Measurements from ENCODE around the gene PRAF2.

Gene PRAF2

DNA sequence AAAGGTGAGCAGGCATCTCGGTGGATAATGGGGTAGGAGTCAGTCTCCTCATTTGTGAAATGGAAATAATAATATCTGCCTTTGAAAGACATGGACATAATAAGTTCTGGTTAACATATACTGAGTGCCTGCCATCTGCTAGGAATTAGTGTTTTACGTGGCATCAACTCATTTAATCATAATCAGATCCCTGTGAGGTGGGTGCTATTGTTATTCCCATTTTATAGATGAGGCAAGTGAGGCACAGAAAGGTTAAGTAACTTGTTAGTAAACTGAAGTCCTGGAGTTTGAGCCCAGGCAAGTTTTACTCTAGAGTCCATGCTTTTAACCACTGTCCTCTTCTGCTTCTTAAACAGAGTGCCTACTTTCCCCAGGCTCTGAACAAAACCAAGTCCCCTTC lies 7.5 kb downstream of the PRAF2 start:
- DNase-seq = no peak
- no peak overlapping the region for H3K27ac ChIP-seq
- TF ChIP-seq, protein P1, sequence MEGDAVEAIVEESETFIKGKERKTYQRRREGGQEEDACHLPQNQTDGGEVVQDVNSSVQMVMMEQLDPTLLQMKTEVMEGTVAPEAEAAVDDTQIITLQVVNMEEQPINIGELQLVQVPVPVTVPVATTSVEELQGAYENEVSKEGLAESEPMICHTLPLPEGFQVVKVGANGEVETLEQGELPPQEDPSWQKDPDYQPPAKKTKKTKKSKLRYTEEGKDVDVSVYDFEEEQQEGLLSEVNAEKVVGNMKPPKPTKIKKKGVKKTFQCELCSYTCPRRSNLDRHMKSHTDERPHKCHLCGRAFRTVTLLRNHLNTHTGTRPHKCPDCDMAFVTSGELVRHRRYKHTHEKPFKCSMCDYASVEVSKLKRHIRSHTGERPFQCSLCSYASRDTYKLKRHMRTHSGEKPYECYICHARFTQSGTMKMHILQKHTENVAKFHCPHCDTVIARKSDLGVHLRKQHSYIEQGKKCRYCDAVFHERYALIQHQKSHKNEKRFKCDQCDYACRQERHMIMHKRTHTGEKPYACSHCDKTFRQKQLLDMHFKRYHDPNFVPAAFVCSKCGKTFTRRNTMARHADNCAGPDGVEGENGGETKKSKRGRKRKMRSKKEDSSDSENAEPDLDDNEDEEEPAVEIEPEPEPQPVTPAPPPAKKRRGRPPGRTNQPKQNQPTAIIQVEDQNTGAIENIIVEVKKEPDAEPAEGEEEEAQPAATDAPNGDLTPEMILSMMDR (IDR thresholded peaks at IDR 0.05; ENCODE audit: low read depth, low read length, missing control alignments) = no peak
- in situ Hi-C loops (cut with HindIII; ENCODE audit: low pct_ligation_motif_present, low sequenced_read_pairs) = no loop called here
- H3K27me3 ChIP-seq (replicated peaks) = no peaks in the 10 kb centered on the region
- no peak overlapping the region for H3K4me3 ChIP-seq (ENCODE audit: low read depth, low read length)
- no peaks in the 10 kb centered on the region for H3K36me3 ChIP-seq (replicated peaks)

DNA sequence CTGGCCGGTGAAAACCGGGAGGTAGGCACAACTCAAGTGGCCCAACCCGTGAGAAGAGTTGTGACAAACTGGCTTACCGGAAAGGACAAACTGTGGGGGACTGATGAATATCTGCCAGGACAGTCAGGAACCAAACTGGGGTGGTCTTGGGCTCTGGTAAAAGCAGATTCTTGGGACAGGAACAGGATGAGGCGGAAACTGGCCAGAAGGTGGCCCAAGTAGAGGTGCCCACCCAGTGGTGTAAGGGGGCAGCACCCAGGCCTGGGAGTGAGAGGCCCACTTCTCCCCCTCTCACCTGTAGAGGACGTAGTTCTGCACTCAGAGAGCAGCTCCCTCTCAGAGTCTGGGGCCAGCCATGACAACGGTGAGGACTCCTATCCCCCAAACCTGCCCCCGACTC lies 9.1 kb downstream of the PRAF2 start:
- in situ Hi-C loops (cut with HindIII; ENCODE audit: low pct_ligation_motif_present, low sequenced_read_pairs) = no loop called here
- no peaks in the 10 kb centered on the region for H3K27me3 ChIP-seq (replicated peaks)
- TF ChIP-seq, protein P1 (IDR thresholded peaks at IDR 0.05; ENCODE audit: low read depth, low read length, missing control alignments) = no peak
- DNase-seq = no peak
- H3K36me3 ChIP-seq (replicated peaks) = no peaks in the 10 kb centered on the region
- H3K4me3 ChIP-seq (ENCODE audit: low read depth, low read length) = no peak overlapping the region
- no peak overlapping the region for H3K27ac ChIP-seq

DNA sequence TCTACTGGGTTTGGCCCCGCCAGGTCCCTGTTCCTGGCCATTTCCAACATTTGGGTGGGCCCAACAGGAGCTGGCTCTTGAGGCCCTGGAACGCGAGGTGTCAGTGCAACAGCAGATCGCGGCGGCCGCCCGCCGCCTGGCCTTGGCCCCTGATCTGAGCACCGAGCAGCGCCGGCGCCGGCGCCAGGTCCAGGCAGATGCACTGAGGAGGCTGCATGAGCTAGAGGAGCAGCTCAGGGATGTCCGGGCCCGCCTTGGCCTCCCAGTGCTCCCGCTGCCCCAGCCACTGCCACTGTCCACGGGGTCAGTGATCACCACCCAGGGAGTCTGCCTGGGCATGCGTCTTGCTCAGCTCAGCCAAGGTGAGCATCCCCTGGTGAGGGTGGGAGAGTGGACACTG lies 9.5 kb downstream of the PRAF2 start:
- no peaks in the 10 kb centered on the region for H3K36me3 ChIP-seq (replicated peaks)
- DNase-seq = no peak
- TF ChIP-seq, protein P1 (IDR thresholded peaks at IDR 0.05; ENCODE audit: low read depth, low read length, missing control alignments) = no peak
- H3K4me3 ChIP-seq (ENCODE audit: low read depth, low read length) = no peak overlapping the region
- in situ Hi-C loops (cut with HindIII; ENCODE audit: low pct_ligation_motif_present, low sequenced_read_pairs) = no loop called here
- H3K27ac ChIP-seq = no peak overlapping the region
- H3K27me3 ChIP-seq (replicated peaks) = no peaks in the 10 kb centered on the region

DNA sequence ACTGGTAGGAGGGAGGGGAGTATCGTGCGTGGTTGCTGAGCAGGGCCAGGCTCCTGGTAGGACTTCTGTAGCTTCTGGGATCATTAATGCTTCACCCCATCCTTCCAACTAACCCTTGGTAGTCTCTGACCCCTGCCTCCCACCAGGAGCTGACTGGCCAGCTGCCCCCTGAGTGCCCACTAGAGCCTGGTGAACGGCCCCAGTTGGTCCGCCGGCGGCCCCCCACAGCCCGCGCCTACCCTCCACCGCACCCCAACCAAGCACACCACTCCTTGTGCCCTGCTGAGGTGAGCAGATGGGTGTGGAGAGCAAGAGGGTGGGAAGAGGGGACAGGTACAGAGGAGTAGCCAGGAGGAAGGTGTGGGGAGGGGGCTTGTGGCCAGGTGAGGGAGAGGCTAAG lies 10.1 kb downstream of the PRAF2 start:
- no peak for DNase-seq
- in situ Hi-C loops (cut with HindIII; ENCODE audit: low pct_ligation_motif_present, low sequenced_read_pairs) = no loop called here
- Histone ChIP-seq H3K27me3 (replicated peaks) (no peaks in the 10 kb centered on the region), H3K36me3 (replicated peaks) (no peaks in the 10 kb centered on the region), H3K27ac (no peak overlapping the region), H3K4me3 (ENCODE audit: low read depth, low read length) (no peak overlapping the region)
- TF ChIP-seq, protein P1 (IDR thresholded peaks at IDR 0.05; ENCODE audit: low read depth, low read length, missing control alignments) = no peak

DNA sequence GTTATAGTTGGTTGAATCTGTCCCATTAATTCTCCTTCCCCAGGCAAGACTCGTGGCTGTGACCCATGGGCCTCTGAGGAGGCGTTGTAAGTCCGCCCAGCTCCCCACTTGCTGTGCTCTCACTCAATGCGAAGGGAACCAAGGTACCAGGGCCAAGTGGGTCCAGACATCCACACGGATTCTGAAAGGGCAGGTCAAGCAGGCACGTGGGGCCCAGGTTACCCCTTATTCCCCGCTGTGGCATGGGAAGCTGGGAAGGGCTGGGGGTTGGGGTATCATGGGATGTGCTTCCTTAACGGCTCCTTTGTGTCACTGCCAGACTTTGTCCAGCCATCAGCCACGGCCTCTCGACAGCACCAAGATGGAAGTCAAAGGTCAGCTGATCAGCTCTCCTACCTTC lies 11.9 kb downstream of the PRAF2 start:
- H3K27me3 ChIP-seq (replicated peaks) = no peaks in the 10 kb centered on the region
- TF ChIP-seq, protein P1 (IDR thresholded peaks at IDR 0.05; ENCODE audit: low read depth, low read length, missing control alignments) = no peak
- no peak for DNase-seq
- no peaks in the 10 kb centered on the region for H3K36me3 ChIP-seq (replicated peaks)
- no peak overlapping the region for H3K4me3 ChIP-seq (ENCODE audit: low read depth, low read length)
- H3K27ac ChIP-seq = no peak overlapping the region
- in situ Hi-C loops (cut with HindIII; ENCODE audit: low pct_ligation_motif_present, low sequenced_read_pairs) = no loop called here

DNA sequence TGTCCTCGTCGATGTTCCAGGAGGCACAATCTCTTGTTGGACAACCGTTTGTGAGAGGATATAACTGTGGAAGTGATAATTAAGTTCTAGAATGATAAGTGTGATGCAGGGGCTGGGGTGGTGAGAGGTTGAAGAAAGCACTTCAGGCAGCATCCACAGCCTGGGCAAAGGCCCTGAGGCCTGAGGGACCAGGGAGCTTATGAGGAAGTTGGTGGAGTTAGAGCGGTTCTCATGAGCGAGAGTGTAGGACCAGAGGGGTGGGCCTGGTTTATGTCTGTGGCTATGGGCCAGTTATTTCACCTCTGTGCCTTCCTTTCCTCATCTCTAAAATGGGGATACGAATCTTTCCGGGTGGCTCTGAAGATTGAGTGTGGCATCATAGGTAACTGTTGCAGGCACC lies 12.3 kb downstream of the PRAF2 start:
- in situ Hi-C loops (cut with HindIII; ENCODE audit: low pct_ligation_motif_present, low sequenced_read_pairs) = no loop called here
- TF ChIP-seq, protein P1 (IDR thresholded peaks at IDR 0.05; ENCODE audit: low read depth, low read length, missing control alignments) = no peak
- no peaks in the 10 kb centered on the region for H3K27me3 ChIP-seq (replicated peaks)
- DNase-seq = no peak
- H3K27ac ChIP-seq = no peak overlapping the region
- no peaks in the 10 kb centered on the region for H3K36me3 ChIP-seq (replicated peaks)
- H3K4me3 ChIP-seq (ENCODE audit: low read depth, low read length) = no peak overlapping the region

Data from brain microvascular endothelial cell (primary cell).